Panc1 (cell line): ENCODE measurements around the gene AFF3. TPM values are rescaled to one million over a fixed set of nuclear protein-coding genes. Genes with fewer than 3 reads are reported as not detected.

Source experiments
- ATAC-seq: fragments of 200-7000 bp; cut with Tn5 transposase; 2 replicates; pipeline ENCODE4 v1.9.1; 2020; ENCODE audit warnings: mild to moderate bottlenecking, moderate library complexity
- BruUV-seq: library from RNA; stranded (reverse); fragments of 400-500 nt; replicated peaks from 2 replicates; lab custom pipeline; 2021; lab: Mats Ljungman, UMichigan
- CTCF ChIA-PET: fragments of 300-600 bp; sonication (Branson Sonifier 250); formaldehyde crosslinking; loops from one replicate; lab custom pipeline; 2022; ENCODE audit warnings: antibody characterized with exemption; lab: Charles Lee
- POLR2A ChIA-PET: fragments of 300-600 bp; sonication (Branson Sonifier 250); formaldehyde crosslinking; loops from one replicate; lab custom pipeline; 2022; ENCODE audit warnings: antibody characterized with exemption; lab: Charles Lee
- DNase-seq: peaks from one replicate; pipeline ENCODE4 v3.0.0-alpha.2; 2010; ENCODE audit warnings: low read depth, low spot score
- H3K27ac ChIP-seq: 2 replicates; pipeline ENCODE4 v1.5.1; 2011; ENCODE audit warnings: mild to moderate bottlenecking, low read length, inconsistent platforms
- H3K27me3 ChIP-seq: fragments of 200-500 bp; sonication (Bioruptor generic); 2 replicates; pipeline ENCODE4 v1.6.0; 2014; ENCODE audit warnings: low read length, inconsistent platforms; ENCODE audit not compliant: control insufficient read depth, insufficient read depth
- H3K36me3 ChIP-seq: fragments of 200-500 bp; sonication (Bioruptor generic); 2 replicates; pipeline ENCODE4 v1.5.1; 2014; ENCODE audit warnings: inconsistent platforms, mild to moderate bottlenecking, low read length, moderate library complexity; ENCODE audit not compliant: control insufficient read depth, insufficient read depth
- H3K4me1 ChIP-seq: 2 replicates; pipeline ENCODE4 v1.5.1; 2011; ENCODE audit warnings: inconsistent platforms, mild to moderate bottlenecking, low read length, moderate library complexity; ENCODE audit not compliant: control insufficient read depth, insufficient read depth
- H3K4me3 ChIP-seq, 2 experiments: 2 replicates each; pipeline ENCODE4 v1.5.1; 2011 to 2012; ENCODE audit warnings: low read depth in 2 of 2, low read length in 2 of 2, mild to moderate bottlenecking in 2 of 2, inconsistent platforms in 1 of 2, moderate library complexity in 1 of 2
- H3K9me3 ChIP-seq: fragments of 200-500 bp; sonication (Bioruptor generic); 2 replicates; pipeline ENCODE4 v1.5.1; 2014; ENCODE audit warnings: low read depth, mild to moderate bottlenecking, inconsistent platforms, low read length, moderate library complexity; ENCODE audit not compliant: control insufficient read depth, insufficient read depth
- CTCF ChIP-seq: fragments of 450-650 bp; IDR thresholded peaks from 2 replicates; pipeline ENCODE4 v1.5.1; 2017; ENCODE audit warnings: mild to moderate bottlenecking
- POLR2AphosphoS5 ChIP-seq: IDR thresholded peaks from 2 replicates; pipeline ENCODE4 v1.6.1; 2012; ENCODE audit warnings: mild to moderate bottlenecking, low read depth, low read length, moderate library complexity
- REST ChIP-seq, 2 experiments: IDR thresholded peaks; 2 replicates each; pipeline ENCODE4 v1.6.1; 2011 to 2012; ENCODE audit warnings: low read depth in 2 of 2, control low read depth in 1 of 2, low read length in 1 of 2, mild to moderate bottlenecking in 1 of 2, moderate library complexity in 1 of 2; ENCODE audit not compliant: insufficient read depth in 1 of 2
- SIN3A ChIP-seq: IDR thresholded peaks from 2 replicates; pipeline ENCODE4 v1.6.1; 2012; ENCODE audit warnings: low read depth, mild to moderate bottlenecking, low read length, moderate library complexity, borderline replicate concordance; ENCODE audit not compliant: insufficient read depth
- TCF7L2 ChIP-seq: IDR thresholded peaks from 2 replicates; pipeline ENCODE4 v1.6.1; 2011; ENCODE audit warnings: mild to moderate bottlenecking, low read depth, low read length, inconsistent platforms
- in situ Hi-C: cut with HindIII; loops from 2 replicates; pipeline ENCODE4 v1.10.0; 2016; ENCODE audit warnings: low sequenced_read_pairs, low pct_unique_long_range_greater_than_20kb
- intact Hi-C: fragments of 100-400 bp; cut with micrococcal nuclease; formaldehyde crosslinking; loops from one replicate; pipeline ENCODE4 v1.10.0; 2022; ENCODE audit not compliant: unreplicated experiment
- total RNA-seq: library from RNA; stranded (reverse); gene quantifications from one replicate; pipeline ENCODE4 v1.2.1, GENCODE V29; 2021; ENCODE audit not compliant: unreplicated experiment

The AFF3 gene
- total RNA-seq, 1 experiment from 2014 or later, result 2.2 TPM

GRCh38 chr2:99816908-99817307 is 325.5 kb downstream of the AFF3 start:
- intact Hi-C loops (no loop called here), in situ Hi-C loops (no loop called here)
- Histone ChIP-seq H3K27me3 (peaks cover under 1% of the 10 kb centered on the region), H3K4me3 (no peak overlapping the region), H3K4me1 (no peaks in the 10 kb centered on the region), H3K36me3 (no peaks in the 10 kb centered on the region), H3K9me3 (no peaks in the 10 kb centered on the region), H3K27ac (no peak overlapping the region)
- TF ChIP-seq TCF7L2 (no peak), CTCF (no peak), REST (IDR thresholded peaks at IDR 0.05; ENCODE audit: insufficient read depth in 1 of 2, low read depth in 2 of 2, low read length in 1 of 2) (no peak), POLR2AphosphoS5 (no peak), SIN3A (no peak)
- ATAC-seq, result no peak
- DNase-seq, result no peak
- ChIA-PET CTCF (no interaction called here), POLR2A (no interaction called here)
- no TSS peak for BruUV-seq

GRCh38 chr2:99812426-99812825 is 330.0 kb downstream of the AFF3 start:
- DNase-seq (no peak), ATAC-seq (no peak)
- intact Hi-C loops (no loop called here), in situ Hi-C loops (no loop called here)
- Histone ChIP-seq H3K27ac (no peak overlapping the region), H3K4me3 (no peak overlapping the region), H3K4me1 (peaks cover 3% of the 10 kb centered on the region; the same call in 1 of the 2 replicates), H3K9me3 (no peaks in the 10 kb centered on the region), H3K36me3 (no peaks in the 10 kb centered on the region), H3K27me3 (peaks cover 4% of the 10 kb centered on the region)
- CTCF ChIA-PET, result no interaction called here
- BruUV-seq, result no TSS peak
- POLR2A ChIA-PET, result no interaction called here
- TF ChIP-seq POLR2AphosphoS5 (no peak), TCF7L2 (no peak), SIN3A (no peak), REST (IDR thresholded peaks at IDR 0.05; ENCODE audit: insufficient read depth in 1 of 2, low read depth in 2 of 2, low read length in 1 of 2) (no peak), CTCF (no peak)
